Mammary epithelial cell (primary cell): Measurements from ENCODE around the gene SUMF1.

ENCODE experiments used
- EZH2 ChIP-seq: IDR thresholded peaks from 2 replicates; pipeline ENCODE4 v1.6.1; 2012; ENCODE audit warnings: low read length, inconsistent platforms, borderline replicate concordance
- TF ChIP-seq, protein P1 (sequence below), 2 donors: IDR thresholded peaks in 1 of 2; conservative IDR thresholded peaks in 1 of 2; 2 replicates each; pipeline ENCODE4 v1.5.1; 2011 to 2012; ENCODE audit warnings: inconsistent platforms in 2 of 2, low read length in 2 of 2, mild to moderate bottlenecking in 2 of 2, control low read depth in 1 of 2, low read depth in 1 of 2; ENCODE audit not compliant: insufficient read depth in 1 of 2; ENCODE audit errors: extremely low read depth in 1 of 2

DNA sequence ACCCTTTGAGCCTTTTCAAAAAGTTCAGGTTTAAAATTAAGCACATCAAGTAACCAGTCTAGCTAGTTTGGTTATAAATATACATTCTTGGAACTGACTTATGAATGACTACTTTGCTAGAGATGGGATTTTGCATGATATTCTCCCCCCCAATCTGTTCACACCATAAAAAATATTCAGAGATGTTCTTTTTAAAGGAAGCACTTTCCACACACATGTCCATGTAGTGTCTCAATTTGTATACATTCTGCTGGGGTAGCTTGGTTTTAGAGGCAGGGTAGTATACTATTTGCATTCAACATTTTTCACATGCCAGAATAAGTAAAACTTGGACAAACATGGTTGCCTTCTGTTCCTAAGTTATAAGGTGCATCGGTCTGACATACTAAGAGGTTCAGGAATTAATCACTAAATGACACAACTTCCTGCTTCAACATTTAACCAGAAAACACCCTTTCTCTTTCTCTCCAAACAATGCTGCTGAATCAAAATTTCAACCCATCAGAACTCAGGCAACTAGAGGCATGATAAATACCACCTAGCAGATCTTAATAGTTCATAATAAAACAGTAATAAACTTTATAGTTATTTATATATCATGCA is 57.0 kb downstream of the SUMF1 start:
- TF ChIP-seq, protein P1, sequence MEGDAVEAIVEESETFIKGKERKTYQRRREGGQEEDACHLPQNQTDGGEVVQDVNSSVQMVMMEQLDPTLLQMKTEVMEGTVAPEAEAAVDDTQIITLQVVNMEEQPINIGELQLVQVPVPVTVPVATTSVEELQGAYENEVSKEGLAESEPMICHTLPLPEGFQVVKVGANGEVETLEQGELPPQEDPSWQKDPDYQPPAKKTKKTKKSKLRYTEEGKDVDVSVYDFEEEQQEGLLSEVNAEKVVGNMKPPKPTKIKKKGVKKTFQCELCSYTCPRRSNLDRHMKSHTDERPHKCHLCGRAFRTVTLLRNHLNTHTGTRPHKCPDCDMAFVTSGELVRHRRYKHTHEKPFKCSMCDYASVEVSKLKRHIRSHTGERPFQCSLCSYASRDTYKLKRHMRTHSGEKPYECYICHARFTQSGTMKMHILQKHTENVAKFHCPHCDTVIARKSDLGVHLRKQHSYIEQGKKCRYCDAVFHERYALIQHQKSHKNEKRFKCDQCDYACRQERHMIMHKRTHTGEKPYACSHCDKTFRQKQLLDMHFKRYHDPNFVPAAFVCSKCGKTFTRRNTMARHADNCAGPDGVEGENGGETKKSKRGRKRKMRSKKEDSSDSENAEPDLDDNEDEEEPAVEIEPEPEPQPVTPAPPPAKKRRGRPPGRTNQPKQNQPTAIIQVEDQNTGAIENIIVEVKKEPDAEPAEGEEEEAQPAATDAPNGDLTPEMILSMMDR (conservative IDR thresholded peaks at IDR 0.05 in 1 of 2, IDR thresholded peaks at IDR 0.05 in 1 of 2; ENCODE audit: extremely low read depth in 1 of 2, insufficient read depth in 1 of 2, low read depth in 1 of 2, low read length in 2 of 2), result no peak
- TF ChIP-seq EZH2, result no peak
